Endothelial cell of umbilical vein (primary cell): ENCODE results near the gene PNPLA1.

Experiments used
- CTCF ChIP-seq, 2 donors: IDR thresholded peaks; 1 replicate in 1 of 2; 2 replicates in 1 of 2; pipeline ENCODE4 v1.5.1; 2011; ENCODE audit warnings: low read length in 2 of 2, mild to moderate bottlenecking in 2 of 2, moderate library complexity in 2 of 2, control low read depth in 1 of 2, inconsistent platforms in 1 of 2, low read depth in 1 of 2; ENCODE audit not compliant: insufficient read depth in 1 of 2; ENCODE audit errors: extremely low read depth in 1 of 2
- EZH2 ChIP-seq: IDR thresholded peaks from 2 replicates; pipeline ENCODE4 v1.6.1; 2012; ENCODE audit warnings: borderline replicate concordance, low read depth, mild to moderate bottlenecking, moderate library complexity, low read length, inconsistent platforms; ENCODE audit not compliant: severe bottlenecking
- FOS ChIP-seq: IDR thresholded peaks from 2 replicates; pipeline ENCODE4 v1.6.1; 2011; ENCODE audit warnings: mild to moderate bottlenecking, low read length, moderate library complexity, borderline replicate concordance; ENCODE audit not compliant: insufficient read depth
- GATA2 ChIP-seq: IDR thresholded peaks from 2 replicates; pipeline ENCODE4 v1.7.0; 2011; ENCODE audit warnings: low read depth, mild to moderate bottlenecking, moderate library complexity, mixed read lengths, low read length; ENCODE audit not compliant: insufficient read length, insufficient read depth
- MAX ChIP-seq: IDR thresholded peaks from 2 replicates; pipeline ENCODE4 v1.6.1; 2011; ENCODE audit not compliant: insufficient read depth, insufficient read length
- MYC ChIP-seq: IDR thresholded peaks from one replicate; pipeline ENCODE4 v1.6.1; 2011; ENCODE audit warnings: mild to moderate bottlenecking, low read depth, low read length
- POLR2A ChIP-seq: IDR thresholded peaks from 2 replicates; pipeline ENCODE4 v1.6.1; 2012; ENCODE audit warnings: low read depth, mild to moderate bottlenecking, control low read depth, low read length
- POLR2AphosphoS5 ChIP-seq: IDR thresholded peaks from 2 replicates; pipeline ENCODE4 v1.6.1; 2012; ENCODE audit warnings: low read depth, mild to moderate bottlenecking, control low read depth, low read length, moderate library complexity; ENCODE audit not compliant: insufficient read depth

- TF ChIP-seq EZH2 (no peak), POLR2AphosphoS5 (no peak), CTCF (IDR thresholded peaks at IDR 0.05; ENCODE audit: extremely low read depth in 1 of 2, insufficient read depth in 1 of 2, low read depth in 1 of 2, low read length in 2 of 2) (no peak), POLR2A (no peak), GATA2 (no peak), MAX (no peak), FOS (no peak), MYC (no peak)
These were observed 3.2 kb downstream of the PNPLA1 start for GRCh38 chr6:36273067-36273466.
